GM13977 (cell line): ENCODE measurements around the gene NOD2.
A peak's percentile ranks its signal among the peaks of the same experiment; 100 is the strongest.

Experiments
- DNase-seq: peaks from one replicate; pipeline ENCODE4 v3.0.0; 2012; ENCODE audit warnings: low spot score
- CTCF ChIP-seq: IDR thresholded peaks from 2 replicates; pipeline ENCODE4 v1.5.1; 2012; ENCODE audit warnings: mild to moderate bottlenecking, control low read depth; ENCODE audit not compliant: insufficient read depth; ENCODE audit errors: extremely low read depth, missing control alignments
- in situ Hi-C: fragments of 300-500 bp; cut with MboI; formaldehyde crosslinking; loops from one replicate; pipeline ENCODE4 v1.12.0; 2022; ENCODE audit warnings: low sequenced_read_pairs, low pct_unique_long_range_greater_than_20kb, mixed read lengths, inconsistent platforms; ENCODE audit not compliant: unreplicated experiment

Gene NOD2

GRCh38 chr16:50670476-50670875 lies 22.9 kb upstream of the NOD2 start:
- in situ Hi-C loops = loop anchor here (10.0 kb wide), 1 partner anchor 74 kb away; the partner anchor contains the start of gene CYLD
- TF ChIP-seq CTCF = no peak
- DNase-seq = no peak

GRCh38 chr16:50671644-50672260 lies 21.7 kb upstream of the NOD2 start:
- peak; percentile 60 for DNase-seq
- TF ChIP-seq CTCF = peak; percentile 68
- in situ Hi-C loops = loop anchor here (10.0 kb wide), 1 partner anchor 73 kb away; the partner anchor contains the start of gene CYLD

GRCh38 chr16:50673496-50674275 lies 19.7 kb upstream of the NOD2 start:
- no peak for TF ChIP-seq CTCF
- DNase-seq = no peak
- in situ Hi-C loops = loop anchor here (10.0 kb wide), 1 partner anchor 71 kb away; the partner anchor contains the start of gene CYLD

GRCh38 chr16:50674831-50675230 lies 18.6 kb upstream of the NOD2 start:
- no peak for DNase-seq
- TF ChIP-seq CTCF = no peak
- in situ Hi-C loops = loop anchor here (10.0 kb wide), 1 partner anchor 70 kb away; the partner anchor contains the start of gene CYLD

- in situ Hi-C loops = loop anchor here (10.0 kb wide), 1 partner anchor 69 kb away; the partner anchor contains the start of gene CYLD
- TF ChIP-seq CTCF = no peak
Observed at GRCh38 chr16:50675686-50676610, 17.5 kb upstream of the NOD2 start.

GRCh38 chr16:50676684-50677225 lies 16.7 kb upstream of the NOD2 start:
- in situ Hi-C loops = loop anchor here (10.0 kb wide), 1 partner anchor 68 kb away; the partner anchor contains the start of gene CYLD
- TF ChIP-seq CTCF = no peak
- no peak for DNase-seq

More at GRCh38 chr16:50675686-50676610, 17.5 kb upstream of the NOD2 start:
- DNase-seq = no peak
